Measurements from ENCODE around the gene GPRC5C.

The GPRC5C gene

GRCh38 chr17:74430706-74431567 is 951 bp upstream of the GPRC5C start (continued):
- TF ChIP-seq ZNF707 (tag by site-specific recombination; IDR thresholded peaks at IDR 0.05), result no peak
- TF ChIP-seq ZNF610 (tag by site-specific recombination; IDR thresholded peaks at IDR 0.05; ENCODE audit: borderline replicate concordance), result peak; percentile 64; the same call in 1 of the 2 replicates
- TF ChIP-seq KLF17 (tag by site-specific recombination; IDR thresholded peaks at IDR 0.05), result peak; percentile 97
- no peak for TF ChIP-seq MYNN (tag by site-specific recombination; IDR thresholded peaks at IDR 0.05; ENCODE audit: borderline replicate concordance)
- TF ChIP-seq ZIC2 (tag by site-specific recombination; IDR thresholded peaks at IDR 0.05), result peak; percentile 99
- no peak for TF ChIP-seq ZNF514 (tag by site-specific recombination; IDR thresholded peaks at IDR 0.05)
- TF ChIP-seq ZNF560 (tag by site-specific recombination; IDR thresholded peaks at IDR 0.05; ENCODE audit: borderline replicate concordance), result no peak
- peak; percentile 84 for TF ChIP-seq ZNF423 (tag by site-specific recombination; IDR thresholded peaks at IDR 0.05)
- no peak for TF ChIP-seq ZNF701 (tag by site-specific recombination; IDR thresholded peaks at IDR 0.05)
- TF ChIP-seq ELK4 (IDR thresholded peaks at IDR 0.05; ENCODE audit: borderline replicate concordance, low read depth, low read length), result no peak
- TF ChIP-seq KLF9 (tag by site-specific recombination; IDR thresholded peaks at IDR 0.05; ENCODE audit: low read depth), result peak; percentile 65
- TF ChIP-seq KLF7 (tag by site-specific recombination; IDR thresholded peaks at IDR 0.05; ENCODE audit: borderline replicate concordance), result peak; percentile 68
- peak; percentile 56 for TF ChIP-seq ZBTB21 (tag by site-specific recombination; IDR thresholded peaks at IDR 0.05)
- TF ChIP-seq SCRT2 (tag by site-specific recombination; IDR thresholded peaks at IDR 0.05), result no peak
- TF ChIP-seq TRIM28 (IDR thresholded peaks at IDR 0.05; ENCODE audit: borderline replicate concordance, low read length), result peak; percentile 44; the same call in 1 of the 2 replicates
- 0 out of 2 replicates have a peak, but pooled peaks have one; percentile 45 for TF ChIP-seq ZNF792 (tag by site-specific recombination; IDR thresholded peaks at IDR 0.05)
- TF ChIP-seq ZNF629 (tag by site-specific recombination; IDR thresholded peaks at IDR 0.05), result peak; percentile 80
- peak; percentile 41; the same call in 1 of the 2 replicates for TF ChIP-seq ZNF223 (tag by site-specific recombination; IDR thresholded peaks at IDR 0.05)
- TF ChIP-seq ZNF2 (tag by site-specific recombination; IDR thresholded peaks at IDR 0.05), result peak; percentile 81
- TF ChIP-seq PRDM2 (tag by site-specific recombination; IDR thresholded peaks at IDR 0.05; ENCODE audit: borderline replicate concordance), result no peak
- no peak for TF ChIP-seq ZNF132 (tag by site-specific recombination; IDR thresholded peaks at IDR 0.05; ENCODE audit: borderline replicate concordance)
- TF ChIP-seq SETDB1 (IDR thresholded peaks at IDR 0.05; ENCODE audit: insufficient read length, low read length), result no peak
- peak; percentile 66; the same call in 1 of the 2 replicates for TF ChIP-seq ZNF394 (tag by site-specific recombination; IDR thresholded peaks at IDR 0.05; ENCODE audit: borderline replicate concordance)
- TF ChIP-seq ZNF658 (tag by site-specific recombination; IDR thresholded peaks at IDR 0.05), result no peak
- TF ChIP-seq ZNF18 (tag by site-specific recombination; IDR thresholded peaks at IDR 0.05), result peak; percentile 69; the same call in 1 of the 2 replicates
- no peak for TF ChIP-seq ZNF266 (tag by site-specific recombination; IDR thresholded peaks at IDR 0.05; ENCODE audit: low read depth)
- TF ChIP-seq PATZ1 (tag by site-specific recombination; IDR thresholded peaks at IDR 0.05), result peak; percentile 98
- no peak for TF ChIP-seq ZNF112 (tag by site-specific recombination; IDR thresholded peaks at IDR 0.05)
